Natural killer cell (primary cell): ENCODE measurements around the gene HIRIP3. TPM values are rescaled to one million over a fixed set of nuclear protein-coding genes. Genes with fewer than 3 reads are reported as not detected.
A peak's percentile ranks its signal among the peaks of the same experiment; 100 is the strongest.

Source experiments
- ATAC-seq, 3 donors: fragments of 150-1000 bp in 2 of 3; fragments of 200-7000 bp in 1 of 3; cut with Tn5 transposase; 1 replicate in 1 of 3; 2 replicates in 2 of 3; pipeline ENCODE4 v1.10.0; 2021; ENCODE audit warnings: mild to moderate bottlenecking in 2 of 3, moderate library complexity in 2 of 3
- DNase-seq, 2 donors: peaks; one replicate each; pipeline versions ENCODE4 v3.0.0 to v3.0.0-alpha.2; 2013 to 2021; ENCODE audit warnings: mixed read lengths in 1 of 2
- H3K27ac ChIP-seq: one replicate; pipeline ENCODE4 v1.5.1; 2013; ENCODE audit warnings: mild to moderate bottlenecking, low read length
- H3K27me3 ChIP-seq: one replicate; pipeline ENCODE4 v1.6.1; 2013; ENCODE audit warnings: low read length; ENCODE audit not compliant: control insufficient read depth, insufficient read depth
- H3K36me3 ChIP-seq: one replicate; pipeline ENCODE4 v1.6.1; 2013; ENCODE audit warnings: low read length; ENCODE audit not compliant: control insufficient read depth, insufficient read depth
- H3K4me1 ChIP-seq: one replicate; pipeline ENCODE4 v1.6.1; 2013; ENCODE audit warnings: low read length; ENCODE audit not compliant: control insufficient read depth, insufficient read depth
- H3K4me3 ChIP-seq: one replicate; pipeline ENCODE4 v1.5.1; 2013; ENCODE audit warnings: low read length
- H3K9me3 ChIP-seq: one replicate; pipeline ENCODE4 v1.6.1; 2013; ENCODE audit warnings: low read length; ENCODE audit not compliant: control insufficient read depth, insufficient read depth
- H3K27ac Mint-ChIP-seq, 2 donors: one replicate each; pipeline ENCODE4 v1.8.0; 2022; ENCODE audit warnings: mild to moderate bottlenecking in 2 of 2, mixed read lengths in 2 of 2, moderate library complexity in 1 of 2
- H3K27me3 Mint-ChIP-seq, 2 donors: one replicate each; pipeline ENCODE4 v1.8.0; 2022; ENCODE audit warnings: low read depth in 2 of 2, mixed read lengths in 2 of 2
- H3K36me3 Mint-ChIP-seq: one replicate; pipeline ENCODE4 v1.8.0; 2022; ENCODE audit warnings: mixed read lengths
- H3K4me1 Mint-ChIP-seq, 2 donors: one replicate each; pipeline ENCODE4 v1.8.0; 2022; ENCODE audit warnings: mixed read lengths in 2 of 2
- H3K4me3 Mint-ChIP-seq: one replicate; pipeline ENCODE4 v1.8.0; 2022; ENCODE audit warnings: mild to moderate bottlenecking, moderate library complexity, mixed read lengths
- H3K9me3 Mint-ChIP-seq, 2 donors: one replicate each; pipeline ENCODE4 v1.8.0; 2022; ENCODE audit warnings: mixed read lengths in 2 of 2
- WGBS: methylation state at CpG from one replicate; pipeline ENCODE4 v1.1.7; 2013; ENCODE audit warnings: missing lambda C conversion rate; ENCODE audit not compliant: insufficient coverage; 5-methylcytosine and 5-hydroxymethylcytosine counted together
- intact Hi-C: fragments of 100-400 bp; cut with micrococcal nuclease; formaldehyde crosslinking; loops from one replicate; pipeline ENCODE4 v1.14.2; 2022
- total RNA-seq, 4 donors: library from RNA; stranded (reverse); fragments of 120-200 nt in 1 of 4; gene quantifications; one replicate each; pipeline versions ENCODE4 v1.2.3 to v1.2.4, GENCODE V29; 2013 to 2022
- TF ChIP-seq, protein P1 (sequence below): fragments of 200-600 bp; IDR thresholded peaks from one replicate; pipeline ENCODE4 v1.8.0; 2022; ENCODE audit warnings: antibody characterized with exemption

The HIRIP3 gene
- total RNA-seq, 3 donors from 2014 or later (not counting 1 experiment from before 2014, with no cell fraction given) = 11.1 to 13.4 (median 12.7) TPM

DNA sequence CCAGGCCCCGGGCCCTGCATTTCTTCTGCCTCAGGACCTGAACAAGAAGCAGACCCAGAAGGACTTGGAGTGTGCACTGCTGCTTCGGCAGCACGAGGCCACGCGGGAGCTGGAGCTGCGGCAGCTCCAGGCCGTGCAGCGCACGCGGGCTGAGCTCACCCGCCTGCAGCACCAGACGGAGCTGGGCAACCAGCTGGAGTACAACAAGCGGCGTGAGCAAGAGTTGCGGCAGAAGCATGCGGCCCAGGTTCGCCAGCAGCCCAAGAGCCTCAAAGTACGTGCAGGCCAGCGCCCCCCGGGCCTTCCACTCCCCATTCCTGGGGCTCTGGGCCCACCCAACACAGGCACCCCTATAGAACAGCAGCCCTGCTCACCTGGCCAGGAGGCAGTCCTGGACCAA, 9.2 kb downstream of the HIRIP3 start:
- intact Hi-C loops = no loop called here
- H3K4me3 Mint-ChIP-seq = no peak overlapping the region
- Histone ChIP-seq H3K4me3 (no peak overlapping the region), H3K36me3 (peaks cover 91% of the 10 kb centered on the region), H3K9me3 (no peaks in the 10 kb centered on the region), H3K27me3 (no peaks in the 10 kb centered on the region), H3K4me1 (no peaks in the 10 kb centered on the region), H3K27ac (no peak overlapping the region)
- H3K27ac Mint-ChIP-seq = peak overlapping the region in 1 of 2 donors; percentile 29
- H3K9me3 Mint-ChIP-seq = no peaks in the 10 kb centered on the region
- DNase-seq (no peak), ATAC-seq (no peak)
- TF ChIP-seq, protein P1, sequence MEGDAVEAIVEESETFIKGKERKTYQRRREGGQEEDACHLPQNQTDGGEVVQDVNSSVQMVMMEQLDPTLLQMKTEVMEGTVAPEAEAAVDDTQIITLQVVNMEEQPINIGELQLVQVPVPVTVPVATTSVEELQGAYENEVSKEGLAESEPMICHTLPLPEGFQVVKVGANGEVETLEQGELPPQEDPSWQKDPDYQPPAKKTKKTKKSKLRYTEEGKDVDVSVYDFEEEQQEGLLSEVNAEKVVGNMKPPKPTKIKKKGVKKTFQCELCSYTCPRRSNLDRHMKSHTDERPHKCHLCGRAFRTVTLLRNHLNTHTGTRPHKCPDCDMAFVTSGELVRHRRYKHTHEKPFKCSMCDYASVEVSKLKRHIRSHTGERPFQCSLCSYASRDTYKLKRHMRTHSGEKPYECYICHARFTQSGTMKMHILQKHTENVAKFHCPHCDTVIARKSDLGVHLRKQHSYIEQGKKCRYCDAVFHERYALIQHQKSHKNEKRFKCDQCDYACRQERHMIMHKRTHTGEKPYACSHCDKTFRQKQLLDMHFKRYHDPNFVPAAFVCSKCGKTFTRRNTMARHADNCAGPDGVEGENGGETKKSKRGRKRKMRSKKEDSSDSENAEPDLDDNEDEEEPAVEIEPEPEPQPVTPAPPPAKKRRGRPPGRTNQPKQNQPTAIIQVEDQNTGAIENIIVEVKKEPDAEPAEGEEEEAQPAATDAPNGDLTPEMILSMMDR = no peak
- peaks cover 0 to 11% of the 10 kb centered on the region in 2 donors for H3K4me1 Mint-ChIP-seq
- WGBS = 99% methylated on average over 20 of the region's 20 CpGs
- no peaks in the 10 kb centered on the region for H3K27me3 Mint-ChIP-seq
- no peaks in the 10 kb centered on the region for H3K36me3 Mint-ChIP-seq

DNA sequence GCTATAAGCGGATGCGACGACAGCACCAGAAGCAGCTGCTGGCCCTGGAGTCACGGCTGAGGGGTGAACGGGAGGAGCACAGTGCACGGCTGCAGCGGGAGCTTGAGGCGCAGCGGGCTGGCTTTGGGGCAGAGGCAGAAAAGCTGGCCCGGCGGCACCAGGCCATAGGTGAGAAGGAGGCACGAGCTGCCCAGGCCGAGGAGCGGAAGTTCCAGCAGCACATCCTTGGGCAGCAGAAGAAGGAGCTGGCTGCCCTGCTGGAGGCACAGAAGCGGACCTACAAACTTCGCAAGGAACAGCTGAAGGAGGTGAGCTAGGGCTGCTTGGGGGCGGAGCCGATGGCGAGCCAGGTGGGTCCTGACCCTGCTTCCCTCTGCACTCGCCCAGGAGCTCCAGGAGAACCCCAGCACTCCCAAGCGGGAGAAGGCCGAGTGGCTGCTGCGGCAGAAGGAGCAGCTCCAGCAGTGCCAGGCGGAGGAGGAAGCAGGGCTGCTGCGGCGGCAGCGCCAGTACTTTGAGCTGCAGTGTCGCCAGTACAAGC, 10.1 kb downstream of the HIRIP3 start:
- peaks cover 90% of the 10 kb centered on the region for H3K36me3 ChIP-seq
- no peaks in the 10 kb centered on the region for H3K27me3 ChIP-seq
- no peak overlapping the region for H3K4me3 Mint-ChIP-seq
- no peaks in the 10 kb centered on the region for H3K4me1 ChIP-seq
- no peak for DNase-seq
- no peaks in the 10 kb centered on the region for H3K27me3 Mint-ChIP-seq
- no peak overlapping the region for H3K27ac ChIP-seq
- H3K9me3 Mint-ChIP-seq = no peaks in the 10 kb centered on the region
- H3K27ac Mint-ChIP-seq = no peak overlapping the region
- no peaks in the 10 kb centered on the region for H3K9me3 ChIP-seq
- ATAC-seq = no peak
- 98% methylated on average over 28 of the region's 28 CpGs for WGBS
- TF ChIP-seq, protein P1 = no peak
- peaks cover 5% of the 10 kb centered on the region for H3K36me3 Mint-ChIP-seq
- intact Hi-C loops = no loop called here
- peaks cover 0 to 11% of the 10 kb centered on the region in 2 donors for H3K4me1 Mint-ChIP-seq
- H3K4me3 ChIP-seq = no peak overlapping the region

DNA sequence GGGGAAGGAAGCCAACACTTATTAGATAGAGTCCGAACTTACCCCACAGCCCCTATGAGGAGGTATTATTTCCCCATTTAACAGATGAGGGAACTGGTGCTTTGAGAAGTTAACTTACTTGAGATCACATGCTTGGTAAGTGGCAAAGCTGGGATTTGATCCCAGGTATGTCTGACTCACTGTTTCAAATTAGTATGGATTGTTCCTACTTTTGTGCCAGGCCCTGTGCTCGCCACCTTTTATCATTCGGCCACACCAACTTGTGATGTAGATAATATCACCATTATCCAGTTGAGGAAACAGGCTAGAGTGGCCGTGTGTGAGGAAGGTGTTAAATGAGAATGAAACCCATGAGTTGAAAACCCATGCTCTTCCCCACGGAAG, 10.7 kb downstream of the HIRIP3 start:
- H3K27ac ChIP-seq = no peak overlapping the region
- no peaks in the 10 kb centered on the region for H3K27me3 ChIP-seq
- TF ChIP-seq, protein P1 = no peak
- H3K4me1 Mint-ChIP-seq = peaks cover 0 to 11% of the 10 kb centered on the region in 2 donors
- intact Hi-C loops = no loop called here
- peaks cover 8% of the 10 kb centered on the region for H3K36me3 Mint-ChIP-seq
- H3K9me3 Mint-ChIP-seq = no peaks in the 10 kb centered on the region
- no peak overlapping the region for H3K27ac Mint-ChIP-seq
- H3K4me3 Mint-ChIP-seq = no peak overlapping the region
- no peaks in the 10 kb centered on the region for H3K27me3 Mint-ChIP-seq
- H3K9me3 ChIP-seq = no peaks in the 10 kb centered on the region
- WGBS = 100% methylated on average over 3 of the region's 5 CpGs
- H3K4me1 ChIP-seq = no peaks in the 10 kb centered on the region
- ATAC-seq = no peak
- peaks cover 93% of the 10 kb centered on the region for H3K36me3 ChIP-seq
- no peak overlapping the region for H3K4me3 ChIP-seq
- DNase-seq = no peak

DNA sequence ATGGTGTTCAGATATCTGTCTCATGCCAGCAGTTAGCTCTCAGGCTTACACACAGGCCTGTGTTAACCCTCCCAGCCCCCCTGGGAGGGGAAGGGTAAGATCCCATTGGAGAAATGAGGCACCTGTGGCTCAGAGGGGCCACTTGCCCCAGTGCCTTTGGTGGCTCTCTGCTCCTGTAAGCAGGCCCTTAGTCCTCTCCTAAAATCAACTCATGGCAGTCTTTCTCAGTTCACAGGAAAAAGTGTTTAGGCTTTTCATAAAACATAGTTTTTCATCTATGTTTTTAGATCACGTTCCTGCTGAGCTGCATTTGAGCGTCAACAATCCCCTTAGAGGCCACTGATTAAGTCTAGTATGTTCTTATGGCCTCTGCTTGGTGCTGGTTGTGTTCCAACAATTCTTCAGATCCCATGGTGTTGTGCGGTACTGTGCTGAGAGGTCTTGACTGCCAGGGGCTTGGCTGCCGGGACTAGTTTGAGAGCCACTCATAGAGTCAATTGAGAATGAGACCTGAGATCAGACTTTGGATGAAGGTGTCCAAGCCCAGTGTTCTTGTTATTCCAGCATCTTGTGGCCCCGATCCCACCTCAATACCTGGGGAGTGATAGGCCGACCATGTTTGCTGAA, 11.2 kb downstream of the HIRIP3 start:
- 88% methylated on average over 6 of the region's 6 CpGs for WGBS
- Histone ChIP-seq H3K4me1 (no peaks in the 10 kb centered on the region), H3K27me3 (no peaks in the 10 kb centered on the region), H3K36me3 (peaks cover 92% of the 10 kb centered on the region), H3K4me3 (no peak overlapping the region), H3K9me3 (no peaks in the 10 kb centered on the region), H3K27ac (no peak overlapping the region)
- Mint-ChIP-seq H3K36me3 (peaks cover 8% of the 10 kb centered on the region), H3K27me3 (no peaks in the 10 kb centered on the region), H3K4me3 (no peak overlapping the region), H3K4me1 (peaks cover 0 to 11% of the 10 kb centered on the region in 2 donors), H3K27ac (no peak overlapping the region), H3K9me3 (no peaks in the 10 kb centered on the region)
- DNase-seq (no peak), ATAC-seq (no peak)
- TF ChIP-seq, protein P1 = no peak
- intact Hi-C loops = no loop called here
